NCI-H69 (cell line): ENCODE measurements around the gene OR8K3.

ENCODE experiments used
- DNase-seq: peaks from one replicate; lab custom pipeline; 2025; lab: John Stamatoyannopoulos, UW

The OR8K3 gene

GRCh38 chr11:56314844-56315243 is at the start of gene OR8K3:
Gene OR8K3 (plus strand): TSS chr11:56315144. CDS start chr11:56318307, 3,163 bp downstream.
- DNase-seq = no peak

- DNase-seq = no peak
These were observed 43.9 kb upstream of the OR8K3 start for GRCh38 chr11:56271092-56271491.

DNA sequence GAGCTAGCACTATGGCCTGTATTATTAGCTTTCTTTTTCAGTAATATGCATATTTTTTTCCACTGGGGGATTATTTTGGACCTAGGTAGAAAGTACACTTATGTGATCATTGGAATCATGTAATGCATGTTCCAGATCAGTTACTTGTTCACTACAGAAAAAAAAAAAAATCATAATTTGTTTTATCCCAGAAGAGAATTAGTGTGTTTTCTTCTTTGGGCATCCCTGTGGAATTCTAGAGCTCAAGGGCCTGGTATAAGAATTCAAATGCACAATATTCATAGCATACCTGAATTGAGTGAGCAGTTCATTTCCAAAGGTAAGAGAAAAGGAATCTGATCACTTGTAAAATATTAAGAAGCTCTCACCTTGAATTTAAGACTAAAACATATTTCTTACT is 41.1 kb upstream of the OR8K3 start, which contains the start of gene OR5T1:
Gene OR5T1 (plus strand): TSS at position 301 of the 400 bp plus-strand sequence. CDS start 1,485 bp downstream, outside the sequence.
- DNase-seq = no peak

- DNase-seq = no peak
These were observed 22.8 kb upstream of the OR8K3 start, which contains the start of gene OR8H1 for GRCh38 chr11:56292154-56292553. Gene OR8H1 (minus strand): TSS chr11:56292254. CDS start chr11:56291062, 1,192 bp downstream.

GRCh38 chr11:56296898-56297297 is 18.0 kb upstream of the OR8K3 start:
- no peak for DNase-seq

DNA sequence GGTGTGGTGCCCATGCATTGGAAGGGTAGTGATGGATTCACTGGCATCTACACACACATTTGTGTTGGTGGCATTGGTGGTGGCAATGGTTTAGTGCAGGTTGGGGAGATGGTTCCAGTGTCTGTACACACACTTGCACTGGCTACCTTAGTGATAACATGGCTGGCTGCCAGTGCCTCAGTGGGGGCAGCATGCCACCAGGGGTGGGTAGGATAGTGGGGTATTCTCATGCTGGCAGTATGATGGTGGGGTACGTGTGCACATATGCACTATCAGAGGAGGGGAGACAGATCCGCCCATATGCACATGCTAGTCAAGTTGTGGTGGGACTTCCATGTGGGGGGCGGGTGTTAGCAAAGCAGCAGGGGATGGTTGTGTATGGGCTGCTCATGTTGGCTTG is 7.1 kb upstream of the OR8K3 start:
- DNase-seq = no peak

DNA sequence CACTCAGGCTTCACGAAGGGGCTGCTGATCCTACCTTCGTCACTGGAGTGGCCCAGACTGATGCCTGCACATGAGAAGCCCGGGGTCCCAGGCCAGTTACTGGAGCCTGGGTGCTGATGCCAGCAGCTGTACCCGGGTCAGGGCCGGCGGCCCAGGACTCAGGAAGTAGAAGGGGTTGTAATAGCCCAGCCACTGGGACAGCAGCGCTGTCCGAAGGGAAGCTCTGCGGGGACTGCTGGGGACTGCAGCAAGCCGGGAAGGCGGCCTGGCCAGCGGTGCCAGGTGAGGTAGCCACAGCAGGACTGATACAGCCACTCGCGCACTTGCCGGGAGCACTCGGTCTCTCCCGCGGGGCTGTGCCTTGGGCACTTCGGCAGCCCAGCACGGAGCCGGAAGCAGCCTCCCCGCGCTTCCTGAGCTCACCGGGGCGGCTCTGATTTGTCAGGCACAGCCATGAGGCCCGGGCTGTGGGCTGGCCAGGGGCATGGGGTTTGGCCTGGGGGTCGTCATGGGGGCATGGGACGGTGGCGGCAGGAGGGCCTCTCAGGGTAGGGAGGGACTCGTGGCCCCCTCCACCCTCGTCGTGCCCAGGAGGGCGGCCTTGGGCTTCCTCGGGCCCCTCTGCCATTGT is 17.0 kb downstream of the OR8K3 start:
- no peak for DNase-seq

DNA sequence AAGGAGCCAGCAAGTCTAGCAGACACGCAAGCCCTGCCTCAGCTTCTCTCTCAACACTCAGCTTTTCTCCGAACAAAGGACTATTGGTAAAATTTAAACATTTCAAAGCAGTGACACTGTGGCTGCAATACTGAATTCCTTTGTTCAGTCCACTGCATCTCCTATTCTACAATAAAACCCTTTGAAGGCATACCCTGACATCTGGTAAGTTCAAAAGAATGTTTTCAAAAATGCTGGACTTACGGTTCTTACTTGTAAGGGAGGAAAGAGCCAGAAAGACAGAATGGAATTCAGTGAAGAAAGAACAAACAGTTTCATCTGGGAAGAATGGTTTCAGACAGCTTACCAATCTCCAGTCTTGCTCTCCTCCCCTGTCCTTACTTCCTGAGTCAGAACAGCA is 18.2 kb downstream of the OR8K3 start:
- no peak for DNase-seq

- DNase-seq = no peak
These were observed 25.3 kb downstream of the OR8K3 start for GRCh38 chr11:56340289-56340688.

- DNase-seq = no peak
These were observed 30.8 kb downstream of the OR8K3 start, which contains the start of gene OR8K1 for GRCh38 chr11:56345739-56346138. Gene OR8K1 (plus strand): TSS chr11:56346039. CDS start chr11:56346039, 0 bp downstream.

DNA sequence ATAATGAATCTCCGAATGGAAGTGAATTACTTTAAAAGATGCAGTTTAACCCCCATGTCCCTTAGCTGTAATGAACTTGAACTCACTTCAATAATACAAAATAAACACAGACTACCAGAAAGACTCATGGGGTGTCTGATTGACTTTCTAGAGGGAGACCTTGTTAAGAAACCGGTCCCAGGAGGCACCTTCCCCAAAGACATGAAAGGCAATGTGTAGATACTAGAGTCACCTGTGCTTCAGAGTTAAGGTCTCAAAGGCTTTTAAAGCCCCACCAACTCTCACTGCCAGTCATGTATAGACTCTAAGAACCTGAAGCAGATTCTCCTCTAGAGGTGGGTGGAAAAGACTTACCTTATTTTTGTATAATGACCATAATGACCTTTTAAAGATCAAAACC is 39.0 kb downstream of the OR8K3 start, which contains the start of gene OR8J1:
Gene OR8J1 (plus strand): TSS at position 301 of the 400 bp plus-strand sequence. CDS start 5,956 bp downstream, outside the sequence.
- no peak for DNase-seq
